GM18520 (cell line): ENCODE measurements around the gene RALGDS.

Experiments used
- ATAC-seq: cut with Tn5 transposase; IDR thresholded peaks from one replicate; pipeline ENCODE4 v1.9.1; 2021; ENCODE audit not compliant: unreplicated experiment

RALGDS gene

GRCh38 chr9:133120501-133121197 is 391 bp downstream of the RALGDS start:
- ATAC-seq: no peak

- ATAC-seq: no peak
Measured at GRCh38 chr9:133119846-133120500, 1.1 kb downstream of the RALGDS start.

DNA sequence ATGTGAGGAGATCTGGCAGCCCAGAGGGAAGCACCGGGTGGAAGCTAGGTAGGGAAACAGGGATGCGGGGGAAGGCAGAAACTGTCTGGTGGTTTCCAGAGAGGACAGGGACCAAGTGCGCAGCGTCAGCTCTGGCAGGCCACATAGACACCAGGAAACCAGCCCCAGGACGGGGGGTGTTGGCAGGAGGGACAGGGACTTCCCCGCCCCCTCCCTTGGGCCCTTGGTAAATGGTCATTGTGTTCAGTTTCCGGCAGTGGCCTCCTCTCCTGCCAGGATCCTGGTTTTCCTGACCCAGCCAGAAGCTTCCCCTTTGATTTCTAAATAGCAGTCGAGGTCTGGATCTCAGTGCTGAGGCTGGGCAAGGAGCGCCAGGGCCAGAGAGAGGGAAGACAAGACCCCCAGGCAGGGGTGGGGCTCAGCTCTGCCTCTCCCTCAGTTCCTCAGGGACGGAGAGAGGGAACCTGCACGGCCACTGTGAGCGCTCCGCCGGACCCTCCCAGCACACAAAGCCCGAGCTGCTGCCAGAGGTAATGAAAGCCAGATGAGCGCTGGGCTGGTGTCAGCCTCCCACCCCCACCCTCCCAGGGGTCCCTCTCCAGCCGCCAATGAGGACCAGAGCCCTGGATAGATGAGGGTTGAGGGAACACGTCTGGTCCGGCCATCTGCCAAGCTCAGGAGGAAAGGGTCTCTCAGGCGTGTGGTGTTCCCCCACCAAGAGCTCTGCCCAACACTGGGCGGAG is 1.8 kb downstream of the RALGDS start:
- no peak for ATAC-seq

DNA sequence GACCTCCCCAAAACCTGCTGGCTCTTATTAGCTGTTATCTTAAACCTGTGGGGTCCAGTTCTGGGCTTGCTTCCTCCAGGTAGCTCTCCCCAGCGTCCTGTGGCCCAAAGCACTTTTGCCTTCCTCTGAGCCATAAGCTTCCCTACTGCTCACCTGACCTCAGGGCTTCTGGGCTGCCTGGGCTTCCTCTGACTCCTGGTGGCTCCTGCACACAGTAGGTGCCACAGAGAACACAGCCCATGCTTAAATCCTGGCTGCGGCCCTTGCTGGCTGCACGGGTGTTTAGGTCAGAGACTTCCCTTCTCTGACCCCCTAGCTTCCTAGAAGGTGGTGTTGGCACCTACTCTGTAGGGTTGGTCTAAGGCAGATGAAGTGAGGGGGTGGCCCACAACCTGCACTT is 2.5 kb downstream of the RALGDS start:
- no peak for ATAC-seq

DNA sequence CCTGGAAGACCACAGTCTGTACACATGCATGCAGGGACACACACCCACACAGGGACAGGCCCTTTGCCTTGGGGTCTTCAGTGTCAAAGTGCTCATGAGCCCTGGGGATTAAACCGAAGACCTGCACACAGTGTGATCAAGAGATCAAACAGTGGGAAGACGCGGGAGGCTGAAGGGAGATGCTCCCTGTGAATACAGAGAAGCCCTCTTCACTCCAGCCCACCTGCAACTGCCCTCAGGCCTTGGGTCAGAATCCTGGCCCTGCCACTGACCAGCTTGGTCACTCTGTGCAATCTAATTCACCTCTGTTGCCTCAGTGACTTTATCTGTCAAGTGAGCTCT is 2.9 kb downstream of the RALGDS start:
- no peak for ATAC-seq

DNA sequence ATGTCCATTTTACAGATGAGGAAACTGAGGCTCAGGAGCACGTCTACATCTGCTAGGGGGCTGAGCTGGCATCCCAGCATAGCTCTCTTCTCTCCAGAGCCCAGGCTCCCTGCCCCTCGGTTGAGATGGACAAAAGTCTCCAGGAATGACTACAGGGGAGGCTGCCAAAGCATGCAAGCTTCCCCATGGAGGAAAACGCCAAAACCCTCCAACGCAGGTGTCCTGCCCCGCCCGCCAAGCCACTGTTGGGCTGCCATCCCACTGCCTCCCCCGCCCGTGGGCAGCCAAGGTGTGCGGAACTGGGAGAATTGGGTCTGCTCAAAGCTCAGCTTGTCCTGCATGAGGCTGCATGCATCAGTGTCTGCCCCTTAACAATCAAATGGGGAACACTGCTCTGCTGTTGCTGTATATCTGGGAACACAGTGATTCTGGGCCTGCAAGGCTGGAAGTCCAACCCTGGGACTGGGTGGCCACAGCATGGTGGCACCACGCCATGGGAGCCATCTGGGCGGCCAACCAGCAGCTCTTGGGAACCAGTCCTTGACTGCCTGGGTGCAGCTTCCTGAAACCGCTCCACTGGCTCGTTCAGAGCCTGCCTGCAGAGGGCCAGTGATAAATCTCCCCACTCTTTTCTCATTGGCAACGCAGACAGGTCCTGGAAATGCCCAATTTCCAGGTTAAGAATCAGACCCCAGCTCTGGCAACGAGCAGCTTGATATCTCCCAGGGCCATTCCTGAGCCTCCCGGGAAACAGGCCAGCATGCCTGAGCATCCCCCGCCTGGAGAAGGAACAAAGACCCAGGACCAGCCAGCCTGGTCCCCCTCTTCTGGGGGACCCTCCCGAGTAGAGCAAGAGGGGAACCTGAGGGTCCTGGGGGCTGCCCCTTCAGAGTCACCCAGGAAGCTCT is 3.5 kb downstream of the RALGDS start:
- ATAC-seq: no peak

DNA sequence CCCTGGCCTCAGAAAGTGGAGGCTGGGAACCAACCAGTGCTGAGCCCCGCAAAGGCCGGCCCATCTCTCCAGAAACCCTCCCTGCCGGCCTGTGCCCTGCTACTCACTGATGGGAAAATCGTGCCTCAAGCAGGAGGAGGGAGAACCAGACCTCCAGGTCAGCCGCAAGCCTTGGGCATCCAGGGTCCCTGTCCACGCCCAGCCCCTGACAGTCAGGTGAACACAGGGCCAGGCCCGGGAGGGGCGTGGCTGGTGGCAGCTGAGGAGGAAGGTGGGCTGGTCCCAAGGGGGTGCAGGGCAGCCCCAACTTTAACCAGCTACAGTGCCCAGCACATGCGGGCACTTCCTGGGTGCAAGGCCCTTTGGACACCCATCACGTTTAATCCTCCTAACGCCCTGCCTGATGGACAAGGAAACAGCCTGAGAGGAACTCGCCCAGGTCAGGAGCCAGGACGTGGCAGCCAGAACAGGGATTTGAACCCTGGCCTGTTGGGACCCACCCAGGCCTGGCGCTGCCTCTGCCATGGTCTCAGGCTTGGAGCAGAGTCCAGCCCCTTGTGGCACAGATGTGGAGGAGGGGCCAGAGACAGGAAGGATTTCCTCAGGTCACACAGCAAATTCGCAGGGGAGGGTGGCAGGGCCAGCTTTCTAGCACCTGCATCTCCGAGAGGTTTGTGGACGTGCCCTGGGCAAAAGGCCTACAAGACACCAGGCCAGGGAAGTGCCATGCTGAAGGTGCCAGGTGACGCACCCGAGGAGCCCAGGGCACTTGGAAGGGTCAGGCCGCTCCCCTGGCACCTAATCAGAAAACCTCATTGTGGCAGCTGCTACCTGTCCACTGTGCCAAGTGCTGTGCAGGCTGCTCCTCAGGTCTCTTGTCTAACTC is 4.5 kb downstream of the RALGDS start:
- ATAC-seq: no peak

GRCh38 chr9:133115604-133116345 is 5.3 kb downstream of the RALGDS start:
- ATAC-seq: peak; percentile 63

DNA sequence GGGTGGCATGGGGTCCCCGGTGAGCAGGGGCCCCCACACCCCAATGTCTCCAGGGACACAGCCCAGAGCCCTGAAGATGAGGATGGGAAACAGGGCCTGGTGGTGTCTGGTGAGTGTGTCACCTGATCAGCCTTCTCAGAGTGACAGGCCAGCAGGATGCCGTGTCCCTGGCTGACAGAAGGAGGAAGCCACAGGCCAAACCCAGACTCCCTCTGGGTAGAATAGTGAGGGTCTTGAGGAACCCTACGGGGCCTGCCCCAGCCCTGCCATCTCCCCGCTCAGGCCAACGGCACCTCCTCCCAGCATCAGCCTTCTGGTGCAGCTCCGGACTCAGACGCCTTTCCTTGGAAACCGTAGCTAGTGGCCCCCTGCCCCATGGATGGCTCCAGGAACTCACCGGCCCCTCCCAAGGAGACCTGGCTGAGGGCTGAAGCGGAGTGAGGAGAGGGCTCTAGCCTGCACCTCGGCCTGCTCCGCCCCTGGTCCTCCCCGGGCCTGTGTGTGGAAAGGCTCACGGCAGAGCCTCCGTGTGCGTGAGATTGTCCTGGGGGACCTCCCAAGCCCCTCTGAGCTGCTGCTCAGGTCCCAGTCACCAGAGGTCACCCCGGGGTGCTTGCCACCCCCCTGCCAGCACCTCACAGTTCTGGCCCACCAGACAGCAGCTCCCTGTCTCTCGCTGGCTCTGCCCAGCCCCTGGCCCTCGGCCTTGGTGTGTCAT is 6.0 kb downstream of the RALGDS start:
- ATAC-seq: no peak

- no peak for ATAC-seq
Measured at GRCh38 chr9:133113949-133114885, 6.8 kb downstream of the RALGDS start.

- no peak for ATAC-seq
Measured at GRCh38 chr9:133113163-133113948, 7.7 kb downstream of the RALGDS start.

- ATAC-seq: no peak
Measured at GRCh38 chr9:133112663-133113026, 8.4 kb downstream of the RALGDS start.

GRCh38 chr9:133111808-133112662 is 9.0 kb downstream of the RALGDS start:
- no peak for ATAC-seq

DNA sequence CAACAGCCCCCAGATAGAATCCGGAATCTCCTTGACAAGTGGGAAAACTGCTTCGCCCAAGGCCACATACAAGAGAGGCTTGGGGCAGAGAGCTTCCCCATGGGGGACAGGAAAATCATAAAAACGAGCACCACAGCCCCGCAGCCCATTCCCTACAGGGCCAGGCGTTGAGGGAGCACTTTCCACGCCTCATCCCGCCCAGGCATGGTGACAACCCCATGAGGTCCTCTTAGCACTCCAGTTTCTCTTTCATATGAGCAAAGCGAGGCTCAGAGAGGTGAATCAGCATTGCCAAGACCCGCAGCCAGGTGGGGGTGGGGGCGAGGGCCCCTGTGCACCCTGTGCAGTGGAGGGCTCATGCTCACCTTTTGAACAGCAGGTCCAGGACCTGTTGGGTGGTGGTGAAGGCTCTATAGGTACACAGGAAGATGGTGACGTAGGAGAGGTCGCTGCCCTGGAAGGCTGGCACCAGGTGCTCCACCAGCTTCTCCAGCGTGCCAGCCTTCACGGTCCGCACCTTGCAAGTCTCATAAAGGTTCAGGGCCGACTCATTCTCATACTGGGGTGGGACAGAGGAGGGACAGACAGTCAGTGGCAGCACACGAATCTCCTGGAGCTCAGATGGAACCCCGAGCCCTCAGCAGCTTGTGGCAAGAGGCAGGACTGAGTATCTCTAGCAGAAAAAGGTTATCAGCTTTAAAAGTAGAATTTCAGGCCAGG is 10.9 kb downstream of the RALGDS start:
- no peak for ATAC-seq

DNA sequence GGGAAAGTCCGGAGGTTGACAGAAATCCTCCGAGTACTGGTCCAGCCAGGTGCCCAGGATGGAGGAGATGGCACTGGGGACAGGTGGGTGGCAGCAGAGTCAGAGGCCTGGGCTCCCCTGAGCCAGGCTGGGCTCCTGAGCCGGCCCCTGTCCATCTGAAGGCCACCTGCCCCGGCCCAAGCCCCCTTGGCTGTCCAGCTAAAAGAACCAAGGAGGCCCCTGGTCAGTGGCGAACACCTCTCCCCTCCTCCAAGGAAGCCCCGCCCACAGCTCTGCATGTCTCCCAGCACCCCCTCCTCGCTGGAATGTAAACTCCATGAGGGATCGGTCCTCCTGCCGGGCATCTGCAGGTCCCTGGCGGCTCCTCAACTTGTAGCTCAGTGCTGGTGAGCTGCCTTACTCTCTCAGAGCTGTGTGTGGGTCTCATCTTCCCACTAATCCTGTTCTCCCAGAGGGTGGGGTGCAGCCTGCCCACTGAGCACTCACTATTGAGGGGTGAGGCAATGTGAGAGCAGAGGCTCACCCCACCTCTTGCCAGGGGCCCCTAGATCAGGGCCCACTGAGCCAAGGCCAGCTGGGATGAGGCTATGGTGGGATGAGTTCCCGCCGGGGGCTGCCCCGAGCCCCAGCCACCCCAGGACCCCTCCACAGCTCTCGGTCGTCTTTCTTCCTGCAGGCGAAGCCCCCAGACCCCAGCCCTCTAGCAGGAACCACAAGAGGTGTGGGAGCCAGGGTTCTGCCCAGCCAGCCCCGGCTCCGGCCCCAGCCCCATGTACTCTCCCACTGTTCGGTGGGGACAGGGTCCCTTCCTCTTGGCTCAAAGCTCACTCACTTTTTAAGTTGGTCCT is 12.0 kb downstream of the RALGDS start:
- no peak for ATAC-seq
